ENCODE data around the gene RAB4A. TPM values are rescaled to one million over a fixed set of nuclear protein-coding genes. Genes with fewer than 3 reads are reported as not detected.

RAB4A gene, protein sequence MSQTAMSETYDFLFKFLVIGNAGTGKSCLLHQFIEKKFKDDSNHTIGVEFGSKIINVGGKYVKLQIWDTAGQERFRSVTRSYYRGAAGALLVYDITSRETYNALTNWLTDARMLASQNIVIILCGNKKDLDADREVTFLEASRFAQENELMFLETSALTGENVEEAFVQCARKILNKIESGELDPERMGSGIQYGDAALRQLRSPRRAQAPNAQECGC
- 44.1 and 48.3 TPM in 2 replicates for total RNA-seq (ENCODE audit: low replicate concordance)

DNA sequence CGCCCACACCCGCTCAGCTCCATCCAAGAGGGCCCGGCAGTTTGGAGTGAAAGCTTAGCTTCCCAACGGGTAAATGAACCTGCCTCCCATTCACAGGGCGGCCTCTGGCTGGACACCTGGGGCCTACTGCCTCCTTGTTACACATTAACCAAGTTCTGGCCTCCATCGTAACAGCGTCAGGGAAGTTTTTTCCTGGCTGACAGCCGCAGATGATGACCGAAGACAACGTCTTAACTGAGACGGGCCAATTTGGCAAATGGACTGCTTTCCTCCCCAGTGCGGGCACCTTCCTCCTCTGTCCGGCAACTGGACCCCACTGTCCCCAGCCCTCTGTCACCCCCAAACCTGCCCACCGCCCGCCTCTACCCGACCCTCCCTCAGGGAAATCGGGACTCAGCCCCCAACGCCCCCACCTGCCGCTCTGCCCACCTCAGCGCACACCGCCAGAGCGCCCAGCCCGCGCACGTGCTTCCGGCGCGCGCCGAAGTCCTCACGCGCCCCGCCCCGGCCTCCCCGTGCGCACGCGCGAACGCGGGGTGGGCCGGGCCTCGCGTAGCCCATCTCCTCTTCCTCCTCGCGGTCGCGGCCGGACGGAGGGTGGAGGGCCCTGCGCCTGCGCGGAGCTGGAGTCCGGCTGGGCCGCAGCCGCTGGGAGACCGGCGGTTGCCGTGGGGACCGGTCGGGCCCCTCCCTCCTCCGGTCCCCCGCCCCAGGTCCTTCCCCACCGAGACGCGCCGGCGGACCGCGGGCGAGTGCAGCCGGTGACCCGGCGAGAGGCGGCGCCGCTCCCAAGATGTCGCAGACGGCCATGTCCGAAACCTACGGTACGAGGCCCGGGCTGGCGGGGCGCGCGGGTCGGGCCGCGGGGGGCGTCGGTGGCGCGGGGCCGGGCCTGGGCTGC is at the start of gene RAB4A:
Gene RAB4A, plus strand, starts transcription at position 565 of the 901 bp plus-strand sequence. Its CDS starts 229 bp downstream, at position 794.
- no peaks in the 10 kb centered on the region for H3K9me3 ChIP-seq (ENCODE audit: low read depth)
- peaks cover 17% of the 10 kb centered on the region for H3K4me1 Mint-ChIP-seq
- H3K27ac Mint-ChIP-seq, result peak within 1 kb of the TSS; percentile 87
- peak within 1 kb of the TSS; percentile 30 for H3K9ac ChIP-seq
- peaks cover 13% of the 10 kb centered on the region for H3K36me3 Mint-ChIP-seq
- peaks cover 33% of the 10 kb centered on the region for H3F3A ChIP-seq (ENCODE audit: low read depth)
- H3K79me2 ChIP-seq (ENCODE audit: low read depth), result peaks cover 41% of the 10 kb centered on the region
- H2AFZ ChIP-seq (replicated peaks), result peak within 1 kb of the TSS; percentile 54
- H3K27ac ChIP-seq, result no peak within 1 kb of the TSS
- H4K20me1 ChIP-seq (ENCODE audit: low read depth), result peaks cover 36% of the 10 kb centered on the region
- H3K4me3 ChIP-seq, result peak within 1 kb of the TSS; percentile 72
- H3K27me3 ChIP-seq, result peaks cover 16% of the 10 kb centered on the region
- H3K4me1 ChIP-seq, result peaks cover 14% of the 10 kb centered on the region
- H3K9me3 Mint-ChIP-seq, result peaks cover 12% of the 10 kb centered on the region
- TF ChIP-seq, protein P1, sequence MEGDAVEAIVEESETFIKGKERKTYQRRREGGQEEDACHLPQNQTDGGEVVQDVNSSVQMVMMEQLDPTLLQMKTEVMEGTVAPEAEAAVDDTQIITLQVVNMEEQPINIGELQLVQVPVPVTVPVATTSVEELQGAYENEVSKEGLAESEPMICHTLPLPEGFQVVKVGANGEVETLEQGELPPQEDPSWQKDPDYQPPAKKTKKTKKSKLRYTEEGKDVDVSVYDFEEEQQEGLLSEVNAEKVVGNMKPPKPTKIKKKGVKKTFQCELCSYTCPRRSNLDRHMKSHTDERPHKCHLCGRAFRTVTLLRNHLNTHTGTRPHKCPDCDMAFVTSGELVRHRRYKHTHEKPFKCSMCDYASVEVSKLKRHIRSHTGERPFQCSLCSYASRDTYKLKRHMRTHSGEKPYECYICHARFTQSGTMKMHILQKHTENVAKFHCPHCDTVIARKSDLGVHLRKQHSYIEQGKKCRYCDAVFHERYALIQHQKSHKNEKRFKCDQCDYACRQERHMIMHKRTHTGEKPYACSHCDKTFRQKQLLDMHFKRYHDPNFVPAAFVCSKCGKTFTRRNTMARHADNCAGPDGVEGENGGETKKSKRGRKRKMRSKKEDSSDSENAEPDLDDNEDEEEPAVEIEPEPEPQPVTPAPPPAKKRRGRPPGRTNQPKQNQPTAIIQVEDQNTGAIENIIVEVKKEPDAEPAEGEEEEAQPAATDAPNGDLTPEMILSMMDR (IDR thresholded peaks at IDR 0.05), result no peak
- TF ChIP-seq EZH2 (IDR thresholded peaks at IDR 0.05) (no peak), EZH2phosphoT487 (IDR thresholded peaks at IDR 0.05) (no peak)
- peak within 1 kb of the TSS; percentile 82 for H3K4me2 ChIP-seq
- H3K4me3 Mint-ChIP-seq, result peak within 1 kb of the TSS; percentile 99
- peaks cover 4% of the 10 kb centered on the region for H3K27me3 Mint-ChIP-seq (ENCODE audit: insufficient read depth, low read depth)
- DNase-seq (ENCODE audit: low spot score), result peak; percentile 94
- H3K36me3 ChIP-seq, result no peaks in the 10 kb centered on the region

DNA sequence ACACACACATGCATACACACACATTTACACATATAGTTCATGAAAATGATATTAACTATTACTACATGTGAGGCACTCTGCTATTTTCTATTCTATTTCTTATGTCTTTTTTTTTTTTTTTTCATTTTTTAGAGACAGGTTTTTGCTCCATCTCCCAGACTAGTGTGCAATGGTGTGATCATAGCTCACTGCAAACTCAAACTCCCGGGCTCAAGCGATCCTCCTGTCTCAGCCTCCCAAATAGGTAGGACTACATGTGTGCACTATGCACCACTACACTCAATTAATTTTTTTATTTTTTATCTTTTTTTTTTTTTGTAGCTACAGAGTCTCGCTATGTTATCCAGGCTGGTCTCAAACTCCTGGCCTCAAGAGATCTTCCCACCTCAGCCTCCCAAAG is 48.8 kb upstream of the RAB4A start:
- no peak overlapping the region for H2AFZ ChIP-seq (replicated peaks)
- Mint-ChIP-seq H3K36me3 (no peaks in the 10 kb centered on the region), H3K4me1 (peaks cover 16% of the 10 kb centered on the region), H3K27ac (no peak overlapping the region), H3K27me3 (ENCODE audit: insufficient read depth, low read depth) (peaks cover 8% of the 10 kb centered on the region), H3K9me3 (no peaks in the 10 kb centered on the region), H3K4me3 (no peak overlapping the region)
- H3K36me3 ChIP-seq, result no peaks in the 10 kb centered on the region
- no peak overlapping the region for H3K27ac ChIP-seq
- DNase-seq (ENCODE audit: low spot score), result no peak
- no peak overlapping the region for H3K9ac ChIP-seq
- H3K27me3 ChIP-seq, result no peaks in the 10 kb centered on the region
- no peaks in the 10 kb centered on the region for H3F3A ChIP-seq (ENCODE audit: low read depth)
- TF ChIP-seq, protein P1 (IDR thresholded peaks at IDR 0.05), result no peak
- TF ChIP-seq EZH2phosphoT487 (IDR thresholded peaks at IDR 0.05) (no peak), EZH2 (IDR thresholded peaks at IDR 0.05) (no peak)
- no peaks in the 10 kb centered on the region for H3K9me3 ChIP-seq (ENCODE audit: low read depth)
- no peak overlapping the region for H3K4me2 ChIP-seq
- H3K4me1 ChIP-seq, result no peaks in the 10 kb centered on the region
- no peak overlapping the region for H3K4me3 ChIP-seq
- H4K20me1 ChIP-seq (ENCODE audit: low read depth), result no peaks in the 10 kb centered on the region
- H3K79me2 ChIP-seq (ENCODE audit: low read depth), result no peaks in the 10 kb centered on the region

DNA sequence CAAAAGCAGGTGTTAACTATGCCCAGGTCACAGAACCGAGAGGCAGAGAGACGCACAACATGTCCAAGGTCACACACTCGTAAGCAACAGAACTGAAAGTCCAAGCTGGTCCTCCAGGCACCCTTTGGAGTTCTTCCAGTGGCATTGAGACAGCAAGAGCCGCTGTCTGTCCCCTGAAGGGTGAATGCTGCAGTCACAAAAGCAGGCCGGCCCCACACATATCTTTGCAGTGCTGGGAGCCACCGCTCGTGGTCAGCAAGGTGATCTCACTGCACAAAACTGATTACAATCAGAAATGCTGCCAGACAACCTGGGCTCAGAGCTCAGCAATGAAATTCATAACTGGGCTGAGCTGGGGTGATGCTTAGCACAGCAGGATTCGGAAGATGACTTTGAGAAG is 47.4 kb upstream of the RAB4A start:
- Histone ChIP-seq H2AFZ (replicated peaks) (no peak overlapping the region), H3K4me2 (no peak overlapping the region), H3K79me2 (ENCODE audit: low read depth) (no peaks in the 10 kb centered on the region), H3K9ac (no peak overlapping the region), H3F3A (ENCODE audit: low read depth) (no peaks in the 10 kb centered on the region), H3K27ac (no peak overlapping the region), H3K9me3 (ENCODE audit: low read depth) (no peaks in the 10 kb centered on the region), H3K27me3 (no peaks in the 10 kb centered on the region), H3K4me3 (no peak overlapping the region), H3K4me1 (no peaks in the 10 kb centered on the region), H3K36me3 (no peaks in the 10 kb centered on the region), H4K20me1 (ENCODE audit: low read depth) (no peaks in the 10 kb centered on the region)
- no peaks in the 10 kb centered on the region for H3K36me3 Mint-ChIP-seq
- no peaks in the 10 kb centered on the region for H3K9me3 Mint-ChIP-seq
- TF ChIP-seq, protein P1 (IDR thresholded peaks at IDR 0.05), result no peak
- DNase-seq (ENCODE audit: low spot score), result no peak
- H3K27ac Mint-ChIP-seq, result no peak overlapping the region
- H3K27me3 Mint-ChIP-seq (ENCODE audit: insufficient read depth, low read depth), result peaks cover 8% of the 10 kb centered on the region
- no peak overlapping the region for H3K4me3 Mint-ChIP-seq
- H3K4me1 Mint-ChIP-seq, result peaks cover 22% of the 10 kb centered on the region
